NOMO-1 (cell line): ENCODE results near the gene PSAT1.
A peak's percentile ranks its signal among the peaks of the same experiment; 100 is the strongest.
"Not testable (repeated sequence)": the region's sequence is repeated elsewhere in the genome, so short reads cannot be mapped to it uniquely, and the experiment has no call there.

Source experiments
- DNase-seq, 2 experiments: peaks; one replicate each; lab custom pipeline; 2025; ENCODE audit not compliant: unreplicated experiment in 2 of 2; lab: John Stamatoyannopoulos, UW

Gene PSAT1

GRCh38 chr9:78296893-78297671, at the start of gene PSAT1:
Gene PSAT1, plus strand, starts transcription at chr9:78297125. Its CDS starts 86 bp downstream, at chr9:78297211.
- peak; percentile 72 to 79 for DNase-seq

- DNase-seq: peak in 1 of 2 experiments; percentile 24
Measured at GRCh38 chr9:78248635-78249034, 48.3 kb upstream of the PSAT1 start.

- no peak for DNase-seq
Measured at GRCh38 chr9:78249542-78249941, 47.4 kb upstream of the PSAT1 start.

- peak in 1 of 2 experiments; percentile 8 for DNase-seq
Measured at GRCh38 chr9:78252616-78253015, 44.3 kb upstream of the PSAT1 start.

- DNase-seq: no peak
Measured at GRCh38 chr9:78253285-78253684, 43.6 kb upstream of the PSAT1 start.

- peak in 1 of 2 experiments; percentile 7 for DNase-seq
Measured at GRCh38 chr9:78261403-78262001, 35.4 kb upstream of the PSAT1 start.

- DNase-seq: no peak
Measured at GRCh38 chr9:78262655-78263054, 34.3 kb upstream of the PSAT1 start.

- no peak for DNase-seq
Measured at GRCh38 chr9:78267889-78268288, 29.0 kb upstream of the PSAT1 start.

- no peak for DNase-seq
Measured at GRCh38 chr9:78269784-78270183, 27.1 kb upstream of the PSAT1 start.

GRCh38 chr9:78272307-78272706, 24.6 kb upstream of the PSAT1 start:
- DNase-seq: no peak

GRCh38 chr9:78273761-78274160, 23.2 kb upstream of the PSAT1 start:
- DNase-seq: no peak

- DNase-seq: peak; percentile 32 to 65
Measured at GRCh38 chr9:78278177-78278777, 18.6 kb upstream of the PSAT1 start.

- no peak for DNase-seq
Measured at GRCh38 chr9:78278801-78279200, 18.1 kb upstream of the PSAT1 start.

GRCh38 chr9:78280982-78281668, 15.8 kb upstream of the PSAT1 start:
- DNase-seq: no peak

- not testable (repeated sequence) for DNase-seq
Measured at GRCh38 chr9:78284181-78284580, 12.7 kb upstream of the PSAT1 start.

GRCh38 chr9:78286125-78286524, 10.8 kb upstream of the PSAT1 start:
- no peak for DNase-seq

- no peak for DNase-seq
Measured at GRCh38 chr9:78286946-78287388, 10.0 kb upstream of the PSAT1 start.

GRCh38 chr9:78288214-78288892, 8.6 kb upstream of the PSAT1 start:
- DNase-seq: no peak

- DNase-seq: no peak
Measured at GRCh38 chr9:78289474-78289873, 7.5 kb upstream of the PSAT1 start.

- no peak for DNase-seq
Measured at GRCh38 chr9:78291240-78291925, 5.5 kb upstream of the PSAT1 start.
